HG03045 (cell line): ENCODE results near the gene TAF6L.
A peak's percentile ranks its signal among the peaks of the same experiment; 100 is the strongest.
"Not testable (repeated sequence)": the region's sequence is repeated elsewhere in the genome, so short reads cannot be mapped to it uniquely, and the experiment has no call there.

ENCODE experiments used
- ATAC-seq: cut with Tn5 transposase; IDR thresholded peaks from one replicate; pipeline ENCODE4 v1.9.1; 2021; ENCODE audit warnings: mild to moderate bottlenecking, moderate library complexity; ENCODE audit not compliant: unreplicated experiment

The TAF6L gene

GRCh38 chr11:62805076-62805892, 34.1 kb downstream of the TAF6L start, which contains the start of gene NXF1:
TSS of gene NXF1 (minus strand) at chr11:62805440. CDS start at chr11:62805356, 84 bp downstream.
- ATAC-seq = peak; percentile 82

GRCh38 chr11:62805961-62806441, 34.8 kb downstream of the TAF6L start:
- no peak for ATAC-seq

- no peak for ATAC-seq
Observed at GRCh38 chr11:62806611-62807121, 35.5 kb downstream of the TAF6L start.

GRCh38 chr11:62810748-62811147, 39.6 kb downstream of the TAF6L start:
- ATAC-seq = no peak

- ATAC-seq = no peak
Observed at GRCh38 chr11:62811659-62812058, 40.5 kb downstream of the TAF6L start.

GRCh38 chr11:62816557-62816956, 45.4 kb downstream of the TAF6L start:
- no peak for ATAC-seq

- no peak for ATAC-seq
Observed at GRCh38 chr11:62817129-62817528, 45.9 kb downstream of the TAF6L start.

GRCh38 chr11:62823677-62824076, 52.5 kb downstream of the TAF6L start:
- no peak for ATAC-seq

GRCh38 chr11:62828130-62828529, 56.9 kb downstream of the TAF6L start:
- not testable (repeated sequence) for ATAC-seq

- ATAC-seq = no peak
Observed at GRCh38 chr11:62830904-62831519, 59.8 kb downstream of the TAF6L start.

GRCh38 chr11:62831520-62832335, 60.5 kb downstream of the TAF6L start, which contains the start of gene STX5:
TSS of gene STX5 (minus strand) at chr11:62832051. CDS start at chr11:62831243, 808 bp downstream.
- ATAC-seq = peak; percentile 87

- ATAC-seq = no peak
Observed at GRCh38 chr11:62832336-62833234, 61.4 kb downstream of the TAF6L start, which contains the start of gene TEX54. TSS of gene TEX54 (minus strand) at chr11:62832841.

GRCh38 chr11:62835336-62835735, 64.1 kb downstream of the TAF6L start:
- no peak for ATAC-seq
